ENCODE measurements around the gene LCP2.

- no peak for TF ChIP-seq POLR2AphosphoS5 (IDR thresholded peaks at IDR 0.05; ENCODE audit: low read depth, low read length)
- TF ChIP-seq TCF7L2 (IDR thresholded peaks at IDR 0.05; ENCODE audit: low read depth, low read length): no peak
- no peak for TF ChIP-seq CTCF (IDR thresholded peaks at IDR 0.05)
- no peak for TF ChIP-seq REST (IDR thresholded peaks at IDR 0.05; ENCODE audit: insufficient read depth in 1 of 2, low read depth in 2 of 2, low read length in 1 of 2)
Observed at GRCh38 chr5:170251462-170251861, 46.1 kb downstream of the LCP2 start.

Data from Panc1 (cell line).